Keratinocyte (primary cell): Measurements from ENCODE around the gene GAB4. TPM values are rescaled to one million over a fixed set of nuclear protein-coding genes. Genes with fewer than 3 reads are reported as not detected.

Experiments used
- DNase-seq: peaks from one replicate; pipeline ENCODE4 v3.0.0-alpha.2; 2011; ENCODE audit warnings: low read depth, missing footprints, low spot score
- FAIRE-seq: peaks from 2 replicates; lab custom pipeline; 2011; peaks lifted over from hg19 to GRCh38; lab: Jason Lieb, UNC
- H2AFZ ChIP-seq: 2 replicates; pipeline ENCODE4 v1.6.0; 2012; ENCODE audit warnings: low read length, control low read depth, inconsistent platforms; ENCODE audit not compliant: control insufficient read depth
- H3K27ac ChIP-seq: 2 replicates; pipeline ENCODE4 v1.5.1; 2011; ENCODE audit warnings: low read length; ENCODE audit not compliant: control insufficient read depth, insufficient read depth
- H3K27me3 ChIP-seq: 3 replicates; pipeline ENCODE4 v1.6.0; 2011; ENCODE audit warnings: low read length; ENCODE audit not compliant: control insufficient read depth, insufficient read depth; ENCODE audit errors: extremely low read depth
- H3K36me3 ChIP-seq, 2 experiments: 2 replicates in 1 of 2; 3 replicates in 1 of 2; pipeline ENCODE4 v1.5.1; 2011; ENCODE audit warnings: low read length in 2 of 2, mild to moderate bottlenecking in 1 of 2; ENCODE audit not compliant: control insufficient read depth in 2 of 2, insufficient read depth in 2 of 2; ENCODE audit errors: extremely low read depth in 1 of 2
- H3K4me1 ChIP-seq: 3 replicates; pipeline ENCODE4 v1.5.1; 2011; ENCODE audit warnings: low read length; ENCODE audit not compliant: control insufficient read depth, insufficient read depth; ENCODE audit errors: extremely low read depth
- H3K4me2 ChIP-seq: 3 replicates; pipeline ENCODE4 v1.6.0; 2011; ENCODE audit warnings: low read depth, low read length; ENCODE audit not compliant: control insufficient read depth, insufficient read depth; ENCODE audit errors: extremely low read depth
- H3K4me3 ChIP-seq, 3 experiments: fragments of 200-600 bp in 1 of 3; sonication (generic) in 1 of 3; 2 replicates in 2 of 3; 3 replicates in 1 of 3; pipeline ENCODE4 v1.5.1; 2011 to 2016; ENCODE audit warnings: low read length in 3 of 3, mild to moderate bottlenecking in 3 of 3, control low read depth in 2 of 3, inconsistent platforms in 1 of 3, low read depth in 1 of 3, mixed read lengths in 1 of 3, mixed run types in 1 of 3, moderate library complexity in 1 of 3; ENCODE audit not compliant: control insufficient read depth in 2 of 3, insufficient read depth in 2 of 3; ENCODE audit errors: extremely low read depth in 1 of 3
- H3K79me2 ChIP-seq: 2 replicates; pipeline ENCODE4 v1.6.0; 2012; ENCODE audit warnings: low read length; ENCODE audit not compliant: control insufficient read depth, insufficient read depth
- H3K9ac ChIP-seq: 3 replicates; pipeline ENCODE4 v1.6.0; 2011; ENCODE audit warnings: low read length; ENCODE audit not compliant: control insufficient read depth, insufficient read depth; ENCODE audit errors: extremely low read depth
- H3K9me1 ChIP-seq: 3 replicates; pipeline ENCODE4 v1.6.0; 2011; ENCODE audit warnings: low read length; ENCODE audit not compliant: control insufficient read depth, insufficient read depth; ENCODE audit errors: extremely low read depth
- H3K9me3 ChIP-seq: 2 replicates; pipeline ENCODE4 v1.5.1; 2012; ENCODE audit warnings: low read depth, low read length; ENCODE audit not compliant: control insufficient read depth
- H4K20me1 ChIP-seq: 3 replicates; pipeline ENCODE4 v1.6.0; 2011; ENCODE audit warnings: low read length; ENCODE audit not compliant: control insufficient read depth, insufficient read depth; ENCODE audit errors: extremely low read depth
- CTCF ChIP-seq, 3 experiments: IDR thresholded peaks in 1 of 3; conservative IDR thresholded peaks in 1 of 3; optimal IDR thresholded peaks in 1 of 3; 2 replicates in 2 of 3; 3 replicates in 1 of 3; pipeline versions ENCODE3 to v1.5.1; 2011; ENCODE audit warnings: low read length in 3 of 3, mild to moderate bottlenecking in 3 of 3, moderate library complexity in 2 of 3, control low read depth in 1 of 3, inconsistent platforms in 1 of 3; ENCODE audit not compliant: insufficient read depth in 2 of 3; ENCODE audit errors: extremely low read depth in 1 of 3
- EZH2 ChIP-seq: IDR thresholded peaks from one replicate; pipeline ENCODE4 v1.6.1; 2012; ENCODE audit warnings: inconsistent platforms, mild to moderate bottlenecking, low read length, moderate library complexity
- dilution Hi-C: fragments of 300-500 bp; cut with MboI; formaldehyde crosslinking; loops from one replicate; pipeline ENCODE4 v1.7.0; 2020; ENCODE audit warnings: low sequenced_read_pairs; ENCODE audit not compliant: extremely low pct_ligation_motif_present
- polyA plus RNA-seq, 5 experiments: library from polyadenylated mRNA; depleted of rRNA in 3 of 5; stranded (reverse) in 3 of 5; stranded (forward) in 1 of 5; unstranded in 1 of 5; fragments of >200 nt; gene quantifications; 1 replicate in 1 of 5; 2 replicates in 3 of 5; 3 replicates in 1 of 5; pipeline versions ENCODE4 v1.2.1 to v1.2.3, GENCODE V29; 2011 to 2012; ENCODE audit warnings: missing spikeins in 2 of 5, low read depth in 1 of 5, low replicate concordance in 1 of 5

Gene GAB4
- polyA plus RNA-seq, 1 donor (not counting 4 experiments of a cell fraction or from before 2014, with no cell fraction given) = not detected

- H3K9ac ChIP-seq = no peak overlapping the region
- DNase-seq = no peak
Measured at GRCh38 chr22:16974298-16975084, 33.5 kb downstream of the GAB4 start.

GRCh38 chr22:16973591-16974297 lies 34.3 kb downstream of the GAB4 start:
- Histone ChIP-seq H2AFZ (no peak overlapping the region), H3K79me2 (no peaks in the 10 kb centered on the region)

More at GRCh38 chr22:16974298-16975084, 33.5 kb downstream of the GAB4 start:
- TF ChIP-seq EZH2 = no peak
- TF ChIP-seq CTCF (optimal IDR thresholded peaks at IDR 0.05 in 1 of 3, IDR thresholded peaks at IDR 0.05 in 1 of 3, conservative IDR thresholded peaks at IDR 0.05 in 1 of 3; ENCODE audit: extremely low read depth in 1 of 3, insufficient read depth in 2 of 3, low read length in 3 of 3) = no peak
- no peaks in the 10 kb centered on the region for H3K27me3 ChIP-seq
- no peaks in the 10 kb centered on the region for H4K20me1 ChIP-seq
- no peak for FAIRE-seq
- H3K4me2 ChIP-seq = no peak overlapping the region
- H3K9me1 ChIP-seq = no peaks in the 10 kb centered on the region
- no peak overlapping the region for H3K4me3 ChIP-seq
- H3K79me2 ChIP-seq = no peaks in the 10 kb centered on the region
- H3K27ac ChIP-seq = no peak overlapping the region
- dilution Hi-C loops = no loop called here
- H3K36me3 ChIP-seq = no peaks in the 10 kb centered on the region
- H3K4me1 ChIP-seq = no peaks in the 10 kb centered on the region
- H2AFZ ChIP-seq = no peak overlapping the region
- H3K9me3 ChIP-seq = peaks cover 2% of the 10 kb centered on the region

More at GRCh38 chr22:16973591-16974297, 34.3 kb downstream of the GAB4 start:
- no peak overlapping the region for H3K4me2 ChIP-seq
- no peaks in the 10 kb centered on the region for H3K4me1 ChIP-seq
- FAIRE-seq (no peak), DNase-seq (no peak)
- H3K9me3 ChIP-seq = peaks cover 2% of the 10 kb centered on the region
- no peak overlapping the region for H3K4me3 ChIP-seq
- no peak overlapping the region for H3K9ac ChIP-seq
- no peaks in the 10 kb centered on the region for H3K9me1 ChIP-seq
- TF ChIP-seq CTCF (optimal IDR thresholded peaks at IDR 0.05 in 1 of 3, IDR thresholded peaks at IDR 0.05 in 1 of 3, conservative IDR thresholded peaks at IDR 0.05 in 1 of 3; ENCODE audit: extremely low read depth in 1 of 3, insufficient read depth in 2 of 3, low read length in 3 of 3) (no peak), EZH2 (no peak)
- no peaks in the 10 kb centered on the region for H4K20me1 ChIP-seq
- dilution Hi-C loops = no loop called here
- H3K27ac ChIP-seq = no peak overlapping the region
- no peaks in the 10 kb centered on the region for H3K27me3 ChIP-seq
- no peaks in the 10 kb centered on the region for H3K36me3 ChIP-seq
